Measurements from ENCODE around the gene LYPD4.
"Not testable (repeated sequence)": the region's sequence is repeated elsewhere in the genome, so short reads cannot be mapped to it uniquely, and the experiment has no call there.

The LYPD4 gene

GRCh38 chr19:41844601-41845000, at the start of gene LYPD4:
Gene LYPD4 (minus strand): TSS chr19:41844683. CDS start chr19:41839285, 5,398 bp downstream.
- no peak for DNase-seq

- no peak for DNase-seq
Measured at GRCh38 chr19:41893899-41894298, 49.4 kb upstream of the LYPD4 start.

GRCh38 chr19:41892173-41892902, 47.9 kb upstream of the LYPD4 start:
- DNase-seq, result no peak

GRCh38 chr19:41890936-41891335, 46.5 kb upstream of the LYPD4 start:
- no peak for DNase-seq

GRCh38 chr19:41889896-41890295, 45.4 kb upstream of the LYPD4 start:
- DNase-seq, result no peak

- no peak for DNase-seq
Measured at GRCh38 chr19:41888926-41889325, 44.4 kb upstream of the LYPD4 start.

- DNase-seq, result no peak
Measured at GRCh38 chr19:41887711-41888382, 43.4 kb upstream of the LYPD4 start.

- DNase-seq, result no peak
Measured at GRCh38 chr19:41886761-41887710, 42.6 kb upstream of the LYPD4 start.

- DNase-seq, result peak; percentile 97
Measured at GRCh38 chr19:41883821-41884733, 39.6 kb upstream of the LYPD4 start.

GRCh38 chr19:41883463-41883820, 39.0 kb upstream of the LYPD4 start:
- DNase-seq, result no peak

GRCh38 chr19:41882568-41883462, 38.3 kb upstream of the LYPD4 start, which contains the start of gene ARHGEF1:
Gene ARHGEF1 (plus strand): TSS chr19:41883184. CDS start chr19:41888083, 4,899 bp downstream.
- DNase-seq, result peak; percentile 34

- DNase-seq, result no peak
Measured at GRCh38 chr19:41880329-41880708, 35.8 kb upstream of the LYPD4 start.

GRCh38 chr19:41879670-41880328, 35.3 kb upstream of the LYPD4 start:
- DNase-seq, result no peak

GRCh38 chr19:41879080-41879479, 34.6 kb upstream of the LYPD4 start:
- DNase-seq, result no peak

- no peak for DNase-seq
Measured at GRCh38 chr19:41877916-41878905, 33.7 kb upstream of the LYPD4 start.

GRCh38 chr19:41876847-41877832, 32.7 kb upstream of the LYPD4 start, which contains the start of gene CD79A:
Gene CD79A (plus strand): TSS chr19:41877279. CDS start chr19:41877305, 26 bp downstream.
- no peak for DNase-seq

- not testable (repeated sequence) for DNase-seq
Measured at GRCh38 chr19:41875973-41876372, 31.5 kb upstream of the LYPD4 start.
